ENCODE measurements around the gene IQCN.

IQCN gene

DNA sequence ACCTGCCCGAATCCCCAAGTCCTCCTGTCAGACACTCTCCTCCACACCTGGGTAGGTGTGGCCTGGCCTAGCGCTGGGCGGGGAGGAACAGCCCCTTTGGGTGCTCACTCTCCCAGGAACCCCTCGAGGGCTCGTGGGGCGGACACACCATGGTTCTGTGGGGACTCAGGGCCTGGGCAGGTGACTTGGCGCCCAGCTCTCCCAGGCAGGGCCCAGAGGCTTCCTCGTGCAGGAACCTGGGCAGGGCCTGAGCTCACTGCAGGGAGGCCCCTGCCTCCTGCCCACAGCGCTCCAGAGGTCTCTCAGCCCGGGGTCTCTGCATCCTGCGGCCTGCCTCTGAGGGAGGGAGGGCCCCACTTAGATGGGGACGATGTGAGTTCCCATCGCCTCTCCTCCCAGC, 36.7 kb upstream of the IQCN start:
- H3K27me3 ChIP-seq (ENCODE audit: control insufficient read depth in 1 of 2, insufficient read depth in 1 of 2, low read length in 2 of 2): no peaks in the 10 kb centered on the region
- H4K91ac ChIP-seq (ENCODE audit: low read length): no peak overlapping the region
- H2BK120ac ChIP-seq (ENCODE audit: low read depth, low read length): no peak overlapping the region
- no peak for DNase-seq
- peaks cover 32 to 85% of the 10 kb centered on the region in 2 experiments for H3K36me3 ChIP-seq (ENCODE audit: control insufficient read depth in 1 of 2, insufficient read depth in 2 of 2, low read depth in 1 of 2, low read length in 2 of 2)
- H2BK5ac ChIP-seq (ENCODE audit: low read depth, low read length, poor library complexity, severe bottlenecking): no peak overlapping the region
- no peaks in the 10 kb centered on the region for H3K9me3 ChIP-seq (ENCODE audit: control insufficient read depth, low read length)
- H2BK12ac ChIP-seq (ENCODE audit: low read length in 2 of 2): no peak overlapping the region
- H3K4me1 ChIP-seq (ENCODE audit: control insufficient read depth, insufficient read depth, low read depth, low read length): peaks cover 7% of the 10 kb centered on the region
- no peak overlapping the region for H3K18ac ChIP-seq (ENCODE audit: low read depth in 1 of 2, low read length in 2 of 2)
- 92% methylated on average over 13 of the region's 13 CpGs for WGBS
- H3K4ac ChIP-seq (ENCODE audit: low read depth in 1 of 2, low read length in 2 of 2): no peak overlapping the region
- H3K9ac ChIP-seq (ENCODE audit: low read length): no peak overlapping the region
- H3K14ac ChIP-seq (ENCODE audit: low read length in 2 of 2): no peak overlapping the region
- H3K23ac ChIP-seq (ENCODE audit: low read length in 2 of 2): no peak overlapping the region
- H4K8ac ChIP-seq (ENCODE audit: low read length): no peak overlapping the region
- H3K4me3 ChIP-seq (ENCODE audit: insufficient read depth in 1 of 2, low read depth in 1 of 2, low read length in 2 of 2): no peak overlapping the region
- H2AK5ac ChIP-seq (ENCODE audit: low read length, severe bottlenecking): no peak overlapping the region
- H2AFZ ChIP-seq (ENCODE audit: low read depth, low read length): no peak overlapping the region
- H2BK15ac ChIP-seq (ENCODE audit: low read depth, poor library complexity, severe bottlenecking): no peak overlapping the region
- peaks cover 23% of the 10 kb centered on the region for H3K79me1 ChIP-seq (replicated peaks; ENCODE audit: low read length, poor library complexity, severe bottlenecking)
- H3K27ac ChIP-seq (ENCODE audit: low read length, poor library complexity, severe bottlenecking): no peak overlapping the region
- no peak overlapping the region for H3K4me2 ChIP-seq (ENCODE audit: low read length, poor library complexity, severe bottlenecking)

DNA sequence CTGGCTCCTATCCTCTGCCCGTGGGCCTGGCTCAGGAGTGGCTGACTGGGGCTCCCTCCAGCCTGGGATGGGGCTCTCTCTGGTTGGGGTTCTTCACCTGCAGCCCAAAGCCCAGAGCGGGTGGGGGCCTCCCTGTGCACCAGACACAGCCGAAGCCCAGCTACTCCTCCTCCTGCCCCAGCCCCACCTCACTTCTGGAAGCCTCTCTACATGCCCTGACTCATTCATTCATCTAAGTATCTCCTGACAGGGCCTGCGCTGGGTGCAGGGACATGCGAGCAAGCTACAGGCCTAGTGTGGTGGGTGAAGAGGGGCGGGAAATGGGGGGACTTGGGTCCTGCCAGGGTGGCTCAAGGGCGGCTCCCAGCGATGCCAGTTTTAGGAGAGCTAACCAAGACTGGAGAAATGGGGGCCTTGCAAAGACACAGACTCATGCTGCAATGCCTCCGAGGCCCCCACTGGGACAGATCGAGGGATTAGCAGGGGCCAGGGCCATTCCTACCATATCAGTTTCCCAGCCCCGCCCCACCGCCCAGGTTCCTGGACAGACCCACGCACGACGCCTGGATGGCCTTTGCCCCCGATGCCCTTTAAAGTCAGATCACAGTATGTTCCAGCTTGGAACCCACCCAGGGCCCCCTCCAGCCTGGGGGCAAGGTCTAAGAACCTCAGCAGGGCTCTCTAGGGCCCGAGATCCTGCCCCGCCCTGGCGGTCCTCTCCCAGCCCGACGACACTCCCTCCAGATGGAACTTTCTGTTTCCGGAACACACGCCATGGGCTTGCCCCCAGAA, 36.1 kb upstream of the IQCN start:
- WGBS: 95% methylated on average over 23 of the region's 23 CpGs
- no peak overlapping the region for H2BK12ac ChIP-seq (ENCODE audit: low read length in 2 of 2)
- H3K9ac ChIP-seq (ENCODE audit: low read length): no peak overlapping the region
- H3K27me3 ChIP-seq (ENCODE audit: control insufficient read depth in 1 of 2, insufficient read depth in 1 of 2, low read length in 2 of 2): no peaks in the 10 kb centered on the region
- H3K9me3 ChIP-seq (ENCODE audit: control insufficient read depth, low read length): no peaks in the 10 kb centered on the region
- H4K91ac ChIP-seq (ENCODE audit: low read length): peak overlapping the region; percentile 25
- no peak overlapping the region for H3K27ac ChIP-seq (ENCODE audit: low read length, poor library complexity, severe bottlenecking)
- no peak overlapping the region for H2BK120ac ChIP-seq (ENCODE audit: low read depth, low read length)
- H3K79me1 ChIP-seq (replicated peaks; ENCODE audit: low read length, poor library complexity, severe bottlenecking): peaks cover 21% of the 10 kb centered on the region
- peaks cover 11% of the 10 kb centered on the region for H3K4me1 ChIP-seq (ENCODE audit: control insufficient read depth, insufficient read depth, low read depth, low read length)
- no peak for DNase-seq
- H3K4ac ChIP-seq (ENCODE audit: low read depth in 1 of 2, low read length in 2 of 2): no peak overlapping the region
- no peak overlapping the region for H3K23ac ChIP-seq (ENCODE audit: low read length in 2 of 2)
- H3K18ac ChIP-seq (ENCODE audit: low read depth in 1 of 2, low read length in 2 of 2): no peak overlapping the region
- no peak overlapping the region for H2AFZ ChIP-seq (ENCODE audit: low read depth, low read length)
- H3K14ac ChIP-seq (ENCODE audit: low read length in 2 of 2): no peak overlapping the region
- no peak overlapping the region for H3K4me3 ChIP-seq (ENCODE audit: insufficient read depth in 1 of 2, low read depth in 1 of 2, low read length in 2 of 2)
- H2BK15ac ChIP-seq (ENCODE audit: low read depth, poor library complexity, severe bottlenecking): no peak overlapping the region
- H3K36me3 ChIP-seq (ENCODE audit: control insufficient read depth in 1 of 2, insufficient read depth in 2 of 2, low read depth in 1 of 2, low read length in 2 of 2): peaks cover 34 to 85% of the 10 kb centered on the region in 2 experiments
- no peak overlapping the region for H2BK5ac ChIP-seq (ENCODE audit: low read depth, low read length, poor library complexity, severe bottlenecking)
- H2AK5ac ChIP-seq (ENCODE audit: low read length, severe bottlenecking): no peak overlapping the region
- H4K8ac ChIP-seq (ENCODE audit: low read length): no peak overlapping the region
- H3K4me2 ChIP-seq (ENCODE audit: low read length, poor library complexity, severe bottlenecking): no peak overlapping the region

DNA sequence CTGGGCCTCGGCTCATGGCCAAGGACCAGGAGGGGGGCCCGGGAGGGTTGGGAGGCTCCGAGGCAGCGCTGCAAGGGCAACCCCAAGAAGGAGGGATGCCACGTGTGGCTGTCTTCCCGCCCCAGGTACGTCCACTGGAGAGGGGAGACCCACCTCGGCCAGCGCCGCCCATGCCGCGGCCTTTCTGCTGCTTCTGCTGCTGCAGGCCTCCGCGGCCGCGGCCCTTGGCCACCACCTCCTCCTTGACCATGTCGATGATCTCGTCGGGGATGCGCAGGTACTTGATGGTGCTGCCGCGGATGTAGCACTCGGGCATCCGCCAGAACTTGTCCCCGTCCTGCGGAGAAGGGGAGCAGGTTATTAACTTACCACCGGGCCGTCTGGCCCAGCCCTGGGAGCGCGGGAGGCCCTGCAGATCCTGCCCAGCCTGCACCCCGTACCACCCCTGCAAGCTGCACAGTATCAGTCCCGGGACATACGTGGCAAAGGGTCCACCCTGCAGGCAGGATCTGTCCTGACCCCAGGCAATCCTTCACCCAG, 35.3 kb upstream of the IQCN start:
- Histone ChIP-seq H3K4ac (ENCODE audit: low read depth in 1 of 2, low read length in 2 of 2) (no peak overlapping the region), H3K4me1 (ENCODE audit: control insufficient read depth, insufficient read depth, low read depth, low read length) (peaks cover 17% of the 10 kb centered on the region), H3K4me3 (ENCODE audit: insufficient read depth in 1 of 2, low read depth in 1 of 2, low read length in 2 of 2) (no peak overlapping the region), H3K36me3 (ENCODE audit: control insufficient read depth in 1 of 2, insufficient read depth in 2 of 2, low read depth in 1 of 2, low read length in 2 of 2) (peaks cover 32 to 82% of the 10 kb centered on the region in 2 experiments), H3K4me2 (ENCODE audit: low read length, poor library complexity, severe bottlenecking) (no peak overlapping the region), H2AK5ac (ENCODE audit: low read length, severe bottlenecking) (no peak overlapping the region), H2BK12ac (ENCODE audit: low read length in 2 of 2) (no peak overlapping the region), H3K18ac (ENCODE audit: low read depth in 1 of 2, low read length in 2 of 2) (no peak overlapping the region), H3K14ac (ENCODE audit: low read length in 2 of 2) (no peak overlapping the region), H3K79me1 (replicated peaks; ENCODE audit: low read length, poor library complexity, severe bottlenecking) (peaks cover 21% of the 10 kb centered on the region), H2BK5ac (ENCODE audit: low read depth, low read length, poor library complexity, severe bottlenecking) (no peak overlapping the region), H2AFZ (ENCODE audit: low read depth, low read length) (no peak overlapping the region), H2BK120ac (ENCODE audit: low read depth, low read length) (no peak overlapping the region), H3K27me3 (ENCODE audit: control insufficient read depth in 1 of 2, insufficient read depth in 1 of 2, low read length in 2 of 2) (no peaks in the 10 kb centered on the region), H2BK15ac (ENCODE audit: low read depth, poor library complexity, severe bottlenecking) (no peak overlapping the region), H3K9me3 (ENCODE audit: control insufficient read depth, low read length) (no peaks in the 10 kb centered on the region), H3K23ac (ENCODE audit: low read length in 2 of 2) (no peak overlapping the region), H3K9ac (ENCODE audit: low read length) (no peak overlapping the region), H4K91ac (ENCODE audit: low read length) (peak overlapping the region; percentile 25), H4K8ac (ENCODE audit: low read length) (no peak overlapping the region), H3K27ac (ENCODE audit: low read length, poor library complexity, severe bottlenecking) (no peak overlapping the region)
- no peak for DNase-seq
- WGBS: 97% methylated on average over 33 of the region's 33 CpGs

DNA sequence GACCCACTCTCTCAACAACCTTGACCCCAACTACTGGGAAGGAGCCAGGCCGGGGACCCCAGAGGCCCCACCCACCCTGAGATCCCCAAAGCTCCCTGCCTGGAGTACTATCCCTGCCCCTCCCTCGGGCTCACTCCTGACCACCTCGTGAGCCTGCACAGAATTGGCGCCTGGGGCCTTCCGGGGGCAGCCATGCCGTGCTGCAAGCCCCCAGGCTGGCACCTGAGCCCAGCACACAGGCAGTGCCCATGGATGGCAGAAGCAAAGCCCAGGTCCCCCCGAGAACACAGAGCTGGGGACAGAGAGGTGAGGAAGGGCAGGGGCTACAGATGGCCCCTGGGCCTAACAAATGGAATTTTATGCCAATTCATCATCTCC, 34.7 kb upstream of the IQCN start:
- Histone ChIP-seq H2BK120ac (ENCODE audit: low read depth, low read length) (no peak overlapping the region), H2BK12ac (ENCODE audit: low read length in 2 of 2) (no peak overlapping the region), H3K79me1 (replicated peaks; ENCODE audit: low read length, poor library complexity, severe bottlenecking) (peaks cover 18% of the 10 kb centered on the region), H2BK15ac (ENCODE audit: low read depth, poor library complexity, severe bottlenecking) (no peak overlapping the region), H2BK5ac (ENCODE audit: low read depth, low read length, poor library complexity, severe bottlenecking) (no peak overlapping the region), H3K4me1 (ENCODE audit: control insufficient read depth, insufficient read depth, low read depth, low read length) (peaks cover 22% of the 10 kb centered on the region), H3K36me3 (ENCODE audit: control insufficient read depth in 1 of 2, insufficient read depth in 2 of 2, low read depth in 1 of 2, low read length in 2 of 2) (peaks cover 29 to 76% of the 10 kb centered on the region in 2 experiments), H3K4ac (ENCODE audit: low read depth in 1 of 2, low read length in 2 of 2) (no peak overlapping the region), H3K23ac (ENCODE audit: low read length in 2 of 2) (no peak overlapping the region), H4K8ac (ENCODE audit: low read length) (no peak overlapping the region), H3K27me3 (ENCODE audit: control insufficient read depth in 1 of 2, insufficient read depth in 1 of 2, low read length in 2 of 2) (no peaks in the 10 kb centered on the region), H3K9me3 (ENCODE audit: control insufficient read depth, low read length) (no peaks in the 10 kb centered on the region), H3K18ac (ENCODE audit: low read depth in 1 of 2, low read length in 2 of 2) (no peak overlapping the region), H3K4me2 (ENCODE audit: low read length, poor library complexity, severe bottlenecking) (no peak overlapping the region), H2AFZ (ENCODE audit: low read depth, low read length) (no peak overlapping the region), H3K27ac (ENCODE audit: low read length, poor library complexity, severe bottlenecking) (no peak overlapping the region), H3K9ac (ENCODE audit: low read length) (no peak overlapping the region), H4K91ac (ENCODE audit: low read length) (no peak overlapping the region), H2AK5ac (ENCODE audit: low read length, severe bottlenecking) (no peak overlapping the region), H3K14ac (ENCODE audit: low read length in 2 of 2) (no peak overlapping the region), H3K4me3 (ENCODE audit: insufficient read depth in 1 of 2, low read depth in 1 of 2, low read length in 2 of 2) (no peak overlapping the region)
- DNase-seq: no peak
- WGBS: 85% methylated on average over 7 of the region's 7 CpGs

All from mesenchymal stem cell (in vitro differentiated cells and primary cell).